HepG2 (cell line): ENCODE data around the gene LIFR. TPM values are rescaled to one million over a fixed set of nuclear protein-coding genes. Genes with fewer than 3 reads are reported as not detected.

Experiments used
- ATAC-seq: fragments of 200-7000 bp; cut with Tn5 transposase; 3 replicates; pipeline ENCODE4 v1.9.1; 2020; ENCODE audit warnings: mild to moderate bottlenecking, moderate library complexity
- BruUV-seq: library from RNA; stranded (reverse); fragments of 400-500 nt; replicated peaks from 2 replicates; lab custom pipeline; 2021; lab: Mats Ljungman, UMichigan
- CTCF ChIA-PET: fragments of 300-600 bp; formaldehyde crosslinking; extraction: SDS; loops from one replicate; lab custom pipeline; 2021; ENCODE audit warnings: low total read pairs, inconsistent platforms, low intra/inter-chr PET ratio; lab: Yijun Ruan, JAX
- POLR2A ChIA-PET: fragments of 350-600 bp; sonication (Branson Sonifier 250); formaldehyde crosslinking; loops from one replicate; lab custom pipeline; 2020; ENCODE audit warnings: antibody characterized with exemption, inconsistent platforms; lab: Yijun Ruan, JAX
- DNase-seq: peaks from one replicate; pipeline ENCODE4 v3.0.0-alpha.2; 2015; ENCODE audit warnings: low spot score
- FAIRE-seq: peaks from 3 replicates; lab custom pipeline; 2011; peaks lifted over from hg19 to GRCh38; lab: Jason Lieb, UNC
- H2AFZ ChIP-seq: one replicate; pipeline ENCODE4 v1.6.1; 2011; ENCODE audit warnings: low read length, inconsistent platforms
- H3K27ac ChIP-seq: fragments of 300-600 bp; 3 replicates; pipeline ENCODE4 v1.8.0; 2011; ENCODE audit warnings: mixed run types, mild to moderate bottlenecking, mixed read lengths, low read length, inconsistent platforms; ENCODE audit not compliant: insufficient read depth; ENCODE audit errors: extremely low read length
- H3K27me3 ChIP-seq, 2 experiments: fragments of 200-600 bp in 1 of 2; 2 replicates in 1 of 2; 3 replicates in 1 of 2; pipeline versions ENCODE4 v1.6.0 to v1.8.0; 2011; ENCODE audit warnings: low read length in 2 of 2, mild to moderate bottlenecking in 2 of 2, moderate library complexity in 2 of 2, inconsistent platforms in 1 of 2; ENCODE audit not compliant: insufficient read depth in 2 of 2, control insufficient read depth in 1 of 2
- H3K36me3 ChIP-seq, 2 experiments: fragments of 200-600 bp in 1 of 2; replicated peaks in 1 of 2; 2 replicates in 1 of 2; 3 replicates in 1 of 2; pipeline versions ENCODE4 v1.5.1 to v1.8.0; 2011; ENCODE audit warnings: low read length in 2 of 2, inconsistent platforms in 1 of 2; ENCODE audit not compliant: insufficient read depth in 2 of 2, control insufficient read depth in 1 of 2
- H3K4me1 ChIP-seq: 2 replicates; pipeline ENCODE4 v1.5.1; 2012; ENCODE audit warnings: low read length, inconsistent platforms; ENCODE audit not compliant: insufficient read depth
- H3K4me2 ChIP-seq: 2 replicates; pipeline ENCODE4 v1.6.0; 2011; ENCODE audit warnings: low read depth, low read length, inconsistent platforms
- H3K4me3 ChIP-seq, 3 experiments: fragments of 200-600 bp in 1 of 3; sonication (generic), shearing (Covaris generic) in 1 of 3; replicated peaks in 1 of 3; 2 replicates each; pipeline ENCODE4 v1.5.1; 2011 to 2016; ENCODE audit warnings: low read length in 3 of 3, inconsistent platforms in 2 of 3, low read depth in 2 of 3, mild to moderate bottlenecking in 2 of 3, control low read depth in 1 of 3, mixed read lengths in 1 of 3; ENCODE audit not compliant: insufficient read depth in 1 of 3
- H3K79me2 ChIP-seq: one replicate; pipeline ENCODE4 v1.6.1; 2011; ENCODE audit warnings: low read length, inconsistent platforms; ENCODE audit not compliant: insufficient read depth
- H3K9ac ChIP-seq: 2 replicates; pipeline ENCODE4 v1.6.0; 2011; ENCODE audit warnings: mild to moderate bottlenecking, low read depth, low read length, inconsistent platforms; ENCODE audit not compliant: insufficient read depth
- H3K9me3 ChIP-seq: 2 replicates; pipeline ENCODE4 v1.5.1; 2012; ENCODE audit warnings: mild to moderate bottlenecking, low read length
- H4K20me1 ChIP-seq: 2 replicates; pipeline ENCODE4 v1.6.0; 2011; ENCODE audit warnings: inconsistent platforms, mild to moderate bottlenecking, low read length, moderate library complexity; ENCODE audit not compliant: insufficient read depth
- AHR ChIP-seq: IDR thresholded peaks from 2 replicates; pipeline ENCODE4 v1.6.1; 2018; ENCODE audit warnings: missing genetic modification reagents, missing compliant biosample characterization
- GATA4 ChIP-seq: sonication (generic); IDR thresholded peaks from 2 replicates; pipeline ENCODE4 v1.6.1; 2016; ENCODE audit warnings: antibody characterized with exemption, low read depth, borderline replicate concordance
- HMG20A ChIP-seq: IDR thresholded peaks from 2 replicates; pipeline ENCODE4 v1.6.1; 2016; ENCODE audit warnings: borderline replicate concordance
- KLF9 ChIP-seq: IDR thresholded peaks from 2 replicates; pipeline ENCODE4 v1.6.1; 2016; ENCODE audit warnings: low read depth
- NFIC ChIP-seq: IDR thresholded peaks from 2 replicates; pipeline ENCODE4 v1.6.1; 2012; ENCODE audit warnings: mild to moderate bottlenecking, low read length, inconsistent platforms
- RFX1 ChIP-seq: fragments of 450-650 bp; IDR thresholded peaks from 2 replicates; pipeline ENCODE4 v1.6.1; 2017
- SRSF4 ChIP-seq: fragments of 200-400 bp; formaldehyde crosslinking; IDR thresholded peaks from one replicate; pipeline ENCODE4 v1.6.1; 2018; ENCODE audit warnings: mild to moderate bottlenecking, low read depth, low read length, moderate library complexity; ENCODE audit not compliant: poor library complexity, severe bottlenecking
- ZNF75D ChIP-seq: sonication (generic); formaldehyde crosslinking; IDR thresholded peaks from 2 replicates; pipeline ENCODE4 v1.8.1; 2023; ENCODE audit warnings: missing genetic modification reagents, mild to moderate bottlenecking, borderline replicate concordance
- WGBS: methylation state at CpG from one replicate; pipeline ENCODE4 v1.1.6; 2017; ENCODE audit warnings: low lambda C conversion rate; 5-methylcytosine and 5-hydroxymethylcytosine counted together
- in situ Hi-C: cut with HindIII; loops from 2 replicates; pipeline ENCODE4 v1.10.0; 2017; ENCODE audit warnings: low pct_unique_long_range_greater_than_20kb; ENCODE audit not compliant: extremely low pct_ligation_motif_present
- intact Hi-C: fragments of 100-400 bp; cut with micrococcal nuclease; formaldehyde crosslinking; loops from one replicate; pipeline ENCODE4 v1.10.0; 2022; ENCODE audit not compliant: unreplicated experiment
- polyA plus RNA-seq, 8 experiments: library from polyadenylated mRNA; depleted of rRNA in 3 of 8; stranded (reverse) in 7 of 8; unstranded in 1 of 8; fragments of >200 nt; fragmentation: Illumina TruSeq in 4 of 8; extraction: Trizol in 4 of 8; gene quantifications; 2 replicates each; pipeline versions ENCODE4 v1.2.1 to v1.2.3, GENCODE V29; 2011 to 2016; ENCODE audit warnings: low read depth in 4 of 8, missing spikeins in 1 of 8, mixed read lengths in 1 of 8; ENCODE audit not compliant: insufficient read depth in 1 of 8
- total RNA-seq, 5 experiments: library from RNA; depleted of rRNA; stranded (reverse); fragments of >200 nt; fragmentation: Illumina TruSeq; extraction: Trizol; gene quantifications; 2 replicates each; pipeline ENCODE4 v1.2.3, GENCODE V29; 2016; ENCODE audit warnings: low read depth in 1 of 5
- TF ChIP-seq, protein P1 (sequence below): sonication (generic); formaldehyde crosslinking; IDR thresholded peaks from 2 replicates; pipeline ENCODE4 v1.5.0; 2020; ENCODE audit warnings: missing genetic modification reagents
- TF ChIP-seq, protein P2 (sequence below): sonication (generic); formaldehyde crosslinking; IDR thresholded peaks from 2 replicates; pipeline ENCODE4 v1.4.0; 2020; ENCODE audit warnings: missing genetic modification reagents, mild to moderate bottlenecking, borderline replicate concordance

LIFR gene
- total and polyA plus RNA-seq, 2 of the 13 experiments (the other 11 are each of a cell fraction or from before 2014, with no cell fraction given), result 6.3 to 25.2 TPM

DNA sequence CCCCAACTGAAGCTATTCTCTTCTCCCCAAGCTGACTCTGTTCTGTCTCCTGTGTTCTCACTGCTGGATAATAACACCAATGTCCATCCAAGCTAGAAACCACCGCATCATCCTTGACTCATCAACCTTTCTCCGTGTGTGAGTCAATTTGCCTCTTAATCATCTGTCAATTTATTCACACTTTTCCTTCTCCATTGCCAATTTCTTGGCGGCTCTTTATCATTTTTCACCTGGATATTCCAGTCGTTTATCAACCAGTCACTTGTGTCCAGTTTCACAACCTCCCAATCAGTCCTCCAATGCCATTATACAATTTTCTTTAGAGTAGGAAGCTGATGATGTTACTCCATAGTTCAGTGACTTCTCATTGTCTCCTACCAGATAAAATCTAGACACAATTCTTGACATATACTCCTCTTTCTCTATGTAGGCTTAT, 45.4 kb upstream of the LIFR start:
- no peak for ATAC-seq
- 1% methylated on average over 4 of the region's 4 CpGs for WGBS
- H3K4me2 ChIP-seq, result no peak overlapping the region
- no peak overlapping the region for H2AFZ ChIP-seq
- FAIRE-seq, result no peak
- peaks cover 6% of the 10 kb centered on the region; the same call in 1 of the 2 replicates for H3K4me1 ChIP-seq
- no peak overlapping the region for H3K4me3 ChIP-seq
- in situ Hi-C loops, result no loop called here
- H3K36me3 ChIP-seq, result no peaks in the 10 kb centered on the region
- CTCF ChIA-PET, result no interaction called here
- no peaks in the 10 kb centered on the region for H3K9me3 ChIP-seq
- intact Hi-C loops, result no loop called here
- H4K20me1 ChIP-seq, result no peaks in the 10 kb centered on the region
- no peak overlapping the region for H3K9ac ChIP-seq
- H3K79me2 ChIP-seq, result no peaks in the 10 kb centered on the region
- no peak for TF ChIP-seq HMG20A (CRISPR knock-in tag)
- TF ChIP-seq ZNF75D (CRISPR knock-in tag), result no peak
- TF ChIP-seq, protein P1, sequence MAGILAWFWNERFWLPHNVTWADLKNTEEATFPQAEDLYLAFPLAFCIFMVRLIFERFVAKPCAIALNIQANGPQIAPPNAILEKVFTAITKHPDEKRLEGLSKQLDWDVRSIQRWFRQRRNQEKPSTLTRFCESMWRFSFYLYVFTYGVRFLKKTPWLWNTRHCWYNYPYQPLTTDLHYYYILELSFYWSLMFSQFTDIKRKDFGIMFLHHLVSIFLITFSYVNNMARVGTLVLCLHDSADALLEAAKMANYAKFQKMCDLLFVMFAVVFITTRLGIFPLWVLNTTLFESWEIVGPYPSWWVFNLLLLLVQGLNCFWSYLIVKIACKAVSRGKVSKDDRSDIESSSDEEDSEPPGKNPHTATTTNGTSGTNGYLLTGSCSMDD (CRISPR knock-in tag), result no peak
- TF ChIP-seq NFIC, result no peak
- no peak for TF ChIP-seq SRSF4
- TF ChIP-seq KLF9, result no peak
- TF ChIP-seq GATA4, result no peak
- no peak for TF ChIP-seq RFX1
- no peak for TF ChIP-seq AHR
- TF ChIP-seq, protein P2, sequence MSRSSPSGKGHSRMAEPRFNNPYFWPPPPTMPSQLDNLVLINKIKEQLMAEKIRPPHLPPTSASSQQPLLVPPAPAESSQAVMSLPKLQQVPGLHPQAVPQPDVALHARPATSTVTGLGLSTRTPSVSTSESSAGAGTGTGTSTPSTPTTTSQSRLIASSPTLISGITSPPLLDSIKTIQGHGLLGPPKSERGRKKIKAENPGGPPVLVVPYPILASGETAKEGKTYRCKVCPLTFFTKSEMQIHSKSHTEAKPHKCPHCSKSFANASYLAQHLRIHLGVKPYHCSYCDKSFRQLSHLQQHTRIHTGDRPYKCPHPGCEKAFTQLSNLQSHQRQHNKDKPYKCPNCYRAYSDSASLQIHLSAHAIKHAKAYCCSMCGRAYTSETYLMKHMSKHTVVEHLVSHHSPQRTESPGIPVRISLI (CRISPR knock-in tag), result no peak
- TF ChIP-seq, all 625 proteins: peak for 0
- no peak for DNase-seq
- Histone ChIP-seq H3K27me3 (no peaks in the 10 kb centered on the region; a peak in 1 of 5 replicates), H3K27ac (no peak overlapping the region)
- BruUV-seq, result no TSS peak
- POLR2A ChIA-PET, result no interaction called here
